ENCODE measurements around the gene LRRC59. TPM values are rescaled to one million over a fixed set of nuclear protein-coding genes. Genes with fewer than 3 reads are reported as not detected.

The LRRC59 gene
- total and polyA plus RNA-seq, 2 of the 8 experiments (the other 6 are each of a cell fraction or from before 2014, with no cell fraction given) = 48.3 to 117 TPM

DNA sequence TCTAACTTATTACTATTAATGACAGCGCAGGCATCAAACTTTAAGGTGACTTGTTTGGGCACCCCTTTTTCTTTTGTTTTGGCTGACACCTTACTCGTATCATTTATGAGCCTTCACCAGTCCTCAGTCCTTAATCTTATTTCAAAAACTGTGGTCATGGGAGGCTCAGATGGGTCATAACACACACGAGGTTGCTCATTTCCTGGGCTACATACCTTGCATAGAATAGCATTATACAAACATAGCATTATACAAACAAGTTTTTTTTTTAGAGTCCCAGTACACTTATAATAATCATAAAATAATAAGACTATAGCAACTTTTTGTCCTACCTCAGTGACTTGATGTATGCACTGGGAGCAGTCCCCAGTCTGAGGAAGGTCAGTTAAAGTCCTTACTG, 17.5 kb upstream of the LRRC59 start:
- H3K27ac ChIP-seq (ENCODE audit: low read depth, low read length) = no peak overlapping the region
- H2BK5ac ChIP-seq (ENCODE audit: low read depth, low read length) = no peak overlapping the region
- H2BK15ac ChIP-seq (ENCODE audit: low read length) = no peak overlapping the region
- FAIRE-seq = no peak
- H3K18ac ChIP-seq (ENCODE audit: extremely low read depth, low read length) = no peak overlapping the region
- ChIA-PET CTCF (ENCODE audit: partially characterized antibody) (no interaction called here), POLR2A (ENCODE audit: partially characterized antibody) (interaction anchor here (1.1 kb wide), 1 partner anchor 11 kb away, joined by 3 read pairs; the partner anchor contains the start of gene ACSF2)
- no peak overlapping the region for H3K14ac ChIP-seq (ENCODE audit: insufficient read length)
- H4K8ac ChIP-seq (ENCODE audit: extremely low read depth, insufficient read depth, low read length) = no peak overlapping the region
- no peaks in the 10 kb centered on the region for H3K79me1 ChIP-seq (ENCODE audit: low read depth, low read length)
- H2AK5ac ChIP-seq (ENCODE audit: low read depth, low read length) = no peak overlapping the region
- H3K4me3 ChIP-seq (ENCODE audit: extremely low read depth in 1 of 4, insufficient read depth in 2 of 4, low read depth in 3 of 4, low read length in 4 of 4) = no peak overlapping the region
- H4K5ac ChIP-seq (ENCODE audit: insufficient read length, low read depth, low read length) = no peak overlapping the region
- no peaks in the 10 kb centered on the region for H3K36me3 ChIP-seq (ENCODE audit: control insufficient read depth in 2 of 4, insufficient read depth in 4 of 4, low read length in 3 of 4)
- H3K9ac ChIP-seq (replicated peaks in 1 of 4; ENCODE audit: extremely low read depth in 1 of 4, low read depth in 3 of 4, low read length in 3 of 4) = no peak overlapping the region
- no peak overlapping the region for H3K4me2 ChIP-seq (ENCODE audit: insufficient read depth in 1 of 2, low read depth in 2 of 2, low read length in 2 of 2)
- no peaks in the 10 kb centered on the region for H4K20me1 ChIP-seq (replicated peaks in 1 of 2; ENCODE audit: control insufficient read depth in 1 of 2, insufficient read depth in 2 of 2, low read length in 2 of 2)
- H3K23ac ChIP-seq (ENCODE audit: insufficient read length) = no peak overlapping the region
- no peaks in the 10 kb centered on the region for H3K4me1 ChIP-seq (replicated peaks in 1 of 4; ENCODE audit: control insufficient read depth in 3 of 4, insufficient read depth in 4 of 4, low read length in 3 of 4)
- H4K91ac ChIP-seq (replicated peaks; ENCODE audit: insufficient read length, low read length) = no peak overlapping the region
- no peak overlapping the region for H2BK20ac ChIP-seq (ENCODE audit: low read length)
- H2BK120ac ChIP-seq (replicated peaks; ENCODE audit: low read depth, low read length) = no peak overlapping the region
- no peak overlapping the region for H2AFZ ChIP-seq (ENCODE audit: low read length)
- H3K79me2 ChIP-seq (ENCODE audit: control insufficient read depth in 1 of 2, insufficient read depth in 2 of 2, low read length in 2 of 2) = no peaks in the 10 kb centered on the region
- DNase-seq (ENCODE audit: low read depth in 1 of 2, low spot score in 2 of 2) = no peak
- H3K23me2 ChIP-seq (ENCODE audit: low read depth, low read length) = no peaks in the 10 kb centered on the region
- H3K9me3 ChIP-seq (ENCODE audit: insufficient read depth in 2 of 2, low read depth in 1 of 2, low read length in 1 of 2) = peaks cover 3% of the 10 kb centered on the region in 2 experiments; a peak in 1 of 4 replicates
- TF ChIP-seq SUZ12 (IDR thresholded peaks at IDR 0.05; ENCODE audit: low read length) (no peak), RAD21 (IDR thresholded peaks at IDR 0.05 in 1 of 2, conservative IDR thresholded peaks at IDR 0.05 in 1 of 2; ENCODE audit: low read depth in 2 of 2, low read length in 2 of 2) (no peak), EP300 (IDR thresholded peaks at IDR 0.05; ENCODE audit: borderline replicate concordance in 1 of 2, low read depth in 2 of 2, low read length in 2 of 2) (no peak)
- no peak overlapping the region for H3K4ac ChIP-seq (replicated peaks; ENCODE audit: insufficient read length, low read depth, low read length)
- no peak overlapping the region for H2BK12ac ChIP-seq (ENCODE audit: low read depth, low read length)
- H3K56ac ChIP-seq (replicated peaks; ENCODE audit: insufficient read length, low read depth, low read length) = no peak overlapping the region
- 88% methylated on average over 3 of the region's 3 CpGs; no CpG with 5 or more reads in 1 of the 2 experiments for WGBS, 2 experiments (ENCODE audit: extremely low coverage in 1 of 2, insufficient coverage in 1 of 2, insufficient read length in 1 of 2, insufficient replicate concordance in 2 of 2, low coverage in 1 of 2, low lambda C conversion rate in 2 of 2, missing lambda C conversion rate in 1 of 2)
- H3K27me3 ChIP-seq (replicated peaks in 1 of 4; ENCODE audit: control insufficient read depth in 3 of 4, extremely low read depth in 1 of 4, insufficient read depth in 3 of 4, low read length in 3 of 4) = no peaks in the 10 kb centered on the region; a peak in 1 of 7 replicates
